HEK293 (cell line): Measurements from ENCODE around the gene HRK.

Experiments used
- ATF2 ChIP-seq: fragments of 450-650 bp; formaldehyde crosslinking; IDR thresholded peaks from 2 replicates; pipeline ENCODE4 v1.5.1; 2016; ENCODE audit warnings: missing biosample characterization, missing genetic modification characterization, low read depth
- CTCF ChIP-seq: fragments of 450-650 bp; formaldehyde crosslinking; IDR thresholded peaks from 2 replicates; pipeline ENCODE4 v1.5.1; 2016; ENCODE audit warnings: missing biosample characterization, missing genetic modification characterization
- KLF10 ChIP-seq: fragments of 450-650 bp; IDR thresholded peaks from 2 replicates; pipeline ENCODE4 v1.5.1; 2018; ENCODE audit warnings: missing biosample characterization, mild to moderate bottlenecking, missing genetic modification characterization
- PRDM10 ChIP-seq: fragments of 450-650 bp; formaldehyde crosslinking; IDR thresholded peaks from 2 replicates; pipeline ENCODE4 v1.5.1; 2016; ENCODE audit warnings: missing biosample characterization, missing genetic modification characterization
- SALL2 ChIP-seq: fragments of 450-650 bp; formaldehyde crosslinking; IDR thresholded peaks from 2 replicates; pipeline ENCODE4 v1.5.0; 2017; ENCODE audit warnings: missing biosample characterization, mild to moderate bottlenecking, missing genetic modification characterization, borderline replicate concordance
- TRIM28 ChIP-seq: IDR thresholded peaks from 2 replicates; pipeline ENCODE4 v1.6.1; 2011; ENCODE audit warnings: low read length, control low read depth, borderline replicate concordance
- ZNF311 ChIP-seq: fragments of 450-650 bp; formaldehyde crosslinking; IDR thresholded peaks from 2 replicates; pipeline ENCODE4 v1.5.1; 2017; ENCODE audit warnings: missing biosample characterization, missing genetic modification characterization, borderline replicate concordance
- ZNF324 ChIP-seq: fragments of 450-650 bp; formaldehyde crosslinking; IDR thresholded peaks from 2 replicates; pipeline ENCODE4 v1.5.1; 2016; ENCODE audit warnings: missing biosample characterization, missing genetic modification characterization
- ZNF416 ChIP-seq: fragments of 450-650 bp; formaldehyde crosslinking; IDR thresholded peaks from 2 replicates; pipeline ENCODE4 v1.5.1; 2016; ENCODE audit warnings: missing biosample characterization, missing genetic modification characterization
- ZNF426 ChIP-seq: fragments of 450-650 bp; formaldehyde crosslinking; IDR thresholded peaks from 2 replicates; pipeline ENCODE4 v1.5.1; 2017; ENCODE audit warnings: missing biosample characterization, missing genetic modification characterization, mild to moderate bottlenecking, inconsistent platforms, moderate library complexity
- ZNF626 ChIP-seq: fragments of 450-650 bp; sonication (Bioruptor Pico); formaldehyde crosslinking; IDR thresholded peaks from 2 replicates; pipeline ENCODE4 v1.5.1; 2018; ENCODE audit warnings: missing biosample characterization, missing genetic modification characterization, inconsistent platforms
- ZNF629 ChIP-seq: fragments of 450-650 bp; formaldehyde crosslinking; IDR thresholded peaks from 2 replicates; pipeline ENCODE4 v1.5.1; 2017; ENCODE audit warnings: missing biosample characterization, missing genetic modification characterization

GRCh38 chr12:116821291-116821690 is 60.0 kb downstream of the HRK start:
- TF ChIP-seq ZNF324 (no peak), CTCF (tag by site-specific recombination) (no peak), ZNF311 (tag by site-specific recombination) (no peak), ZNF416 (tag by site-specific recombination) (no peak), ZNF626 (tag by site-specific recombination) (no peak), TRIM28 (no peak), KLF10 (tag by site-specific recombination) (no peak), ZNF629 (tag by site-specific recombination) (no peak), SALL2 (no peak), ATF2 (tag by site-specific recombination) (no peak), ZNF426 (tag by site-specific recombination) (no peak), PRDM10 (tag by site-specific recombination) (no peak)
